SK-N-SH treated with all-trans-retinoic acid at 6 μM for 48 hours (cell line): ENCODE data around the gene LPAR3.

ENCODE experiments used
- ARNTL ChIP-seq: fragments of 450-650 bp; formaldehyde crosslinking; IDR thresholded peaks from 2 replicates; pipeline ENCODE4 v1.5.0; 2020; ENCODE audit warnings: low read depth, mild to moderate bottlenecking, moderate library complexity, borderline replicate concordance
- CSDC2 ChIP-seq: fragments of 250-450 bp; sonication (Bioruptor Pico); IDR thresholded peaks from 2 replicates; pipeline ENCODE4 v1.5.0; 2020; ENCODE audit warnings: mild to moderate bottlenecking, moderate library complexity
- GLIS3 ChIP-seq: fragments of 250-450 bp; sonication (Bioruptor Pico); IDR thresholded peaks from 2 replicates; pipeline ENCODE4 v1.5.0; 2020; ENCODE audit warnings: mild to moderate bottlenecking, moderate library complexity
- ISL1 ChIP-seq: fragments of 250-450 bp; sonication (Bioruptor Pico); IDR thresholded peaks from 2 replicates; pipeline ENCODE4 v2.1.2; 2022; ENCODE audit warnings: mild to moderate bottlenecking, moderate library complexity
- OSR1 ChIP-seq: fragments of 250-450 bp; sonication (Bioruptor Pico); IDR thresholded peaks from 2 replicates; pipeline ENCODE4 v1.8.0; 2022; ENCODE audit warnings: moderate library complexity, mild to moderate bottlenecking, inconsistent platforms
- TCF4 ChIP-seq: fragments of 250-450 bp; sonication (Bioruptor Pico); IDR thresholded peaks from 2 replicates; pipeline ENCODE4 v1.8.0; 2021; ENCODE audit warnings: mild to moderate bottlenecking, moderate library complexity, borderline replicate concordance
- ZFP3 ChIP-seq: fragments of 250-450 bp; sonication (Bioruptor Pico); IDR thresholded peaks from 2 replicates; pipeline ENCODE4 v1.5.0; 2020; ENCODE audit warnings: mild to moderate bottlenecking, moderate library complexity
- ZFP30 ChIP-seq: fragments of 450-650 bp; formaldehyde crosslinking; IDR thresholded peaks from 2 replicates; pipeline ENCODE4 v1.5.0; 2022; ENCODE audit warnings: mild to moderate bottlenecking, moderate library complexity
- ZNF565 ChIP-seq: fragments of 450-650 bp; formaldehyde crosslinking; conservative IDR thresholded peaks from 2 replicates; pipeline ENCODE4 v1.5.0; 2020; ENCODE audit warnings: low read depth, mild to moderate bottlenecking, moderate library complexity
- ZNF8 ChIP-seq: fragments of 450-650 bp; formaldehyde crosslinking; IDR thresholded peaks from 2 replicates; pipeline ENCODE4 v1.5.0; 2020; ENCODE audit warnings: mild to moderate bottlenecking, moderate library complexity
- TF ChIP-seq, protein P1 (sequence below): fragments of 250-450 bp; sonication (Bioruptor Pico); IDR thresholded peaks from 2 replicates; pipeline ENCODE4 v1.5.1; 2021; ENCODE audit warnings: mild to moderate bottlenecking, moderate library complexity
- TF ChIP-seq, protein P2 (sequence below): fragments of 250-450 bp; sonication (Bioruptor Pico); IDR thresholded peaks from 2 replicates; pipeline ENCODE4 v1.5.1; 2020; ENCODE audit warnings: low read depth, mild to moderate bottlenecking, moderate library complexity
- TF ChIP-seq, protein P3 (sequence below): fragments of 250-450 bp; sonication (Bioruptor Pico); IDR thresholded peaks from 2 replicates; pipeline ENCODE4 v1.5.0; 2020; ENCODE audit warnings: mild to moderate bottlenecking, moderate library complexity

DNA sequence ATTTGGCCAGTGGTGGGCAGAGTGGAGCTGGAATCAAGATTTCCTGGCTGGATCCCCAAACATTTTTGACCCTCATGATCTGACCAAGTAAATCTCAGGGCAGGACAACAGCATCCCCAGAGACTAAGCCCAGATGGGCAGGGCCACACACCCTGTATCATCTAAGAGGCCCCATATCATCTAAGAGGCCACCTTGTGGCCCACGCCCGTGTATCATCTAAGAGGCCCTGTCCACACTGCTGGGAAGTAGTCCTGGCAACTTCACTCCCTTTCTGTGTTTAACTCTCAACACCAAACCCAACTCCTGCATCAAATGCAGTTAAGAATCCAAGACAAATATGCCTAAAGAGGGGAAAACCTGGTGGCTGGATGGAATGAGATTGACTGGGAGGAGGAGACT, 121.1 kb downstream of the LPAR3 start:
- TF ChIP-seq ZNF565 (CRISPR knock-in tag) (no peak), ISL1 (CRISPR knock-in tag) (no peak), ZFP30 (CRISPR knock-in tag) (no peak), ZFP3 (CRISPR knock-in tag) (no peak), GLIS3 (CRISPR knock-in tag) (no peak), ZNF8 (CRISPR knock-in tag) (no peak), ARNTL (CRISPR knock-in tag) (no peak), CSDC2 (CRISPR knock-in tag) (no peak), OSR1 (CRISPR knock-in tag) (no peak), TCF4 (CRISPR knock-in tag) (no peak)
- TF ChIP-seq, protein P1, sequence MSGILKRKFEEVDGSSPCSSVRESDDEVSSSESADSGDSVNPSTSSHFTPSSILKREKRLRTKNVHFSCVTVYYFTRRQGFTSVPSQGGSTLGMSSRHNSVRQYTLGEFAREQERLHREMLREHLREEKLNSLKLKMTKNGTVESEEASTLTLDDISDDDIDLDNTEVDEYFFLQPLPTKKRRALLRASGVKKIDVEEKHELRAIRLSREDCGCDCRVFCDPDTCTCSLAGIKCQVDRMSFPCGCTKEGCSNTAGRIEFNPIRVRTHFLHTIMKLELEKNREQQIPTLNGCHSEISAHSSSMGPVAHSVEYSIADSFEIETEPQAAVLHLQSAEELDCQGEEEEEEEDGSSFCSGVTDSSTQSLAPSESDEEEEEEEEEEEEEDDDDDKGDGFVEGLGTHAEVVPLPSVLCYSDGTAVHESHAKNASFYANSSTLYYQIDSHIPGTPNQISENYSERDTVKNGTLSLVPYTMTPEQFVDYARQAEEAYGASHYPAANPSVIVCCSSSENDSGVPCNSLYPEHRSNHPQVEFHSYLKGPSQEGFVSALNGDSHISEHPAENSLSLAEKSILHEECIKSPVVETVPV (CRISPR knock-in tag): no peak
- TF ChIP-seq, protein P2, sequence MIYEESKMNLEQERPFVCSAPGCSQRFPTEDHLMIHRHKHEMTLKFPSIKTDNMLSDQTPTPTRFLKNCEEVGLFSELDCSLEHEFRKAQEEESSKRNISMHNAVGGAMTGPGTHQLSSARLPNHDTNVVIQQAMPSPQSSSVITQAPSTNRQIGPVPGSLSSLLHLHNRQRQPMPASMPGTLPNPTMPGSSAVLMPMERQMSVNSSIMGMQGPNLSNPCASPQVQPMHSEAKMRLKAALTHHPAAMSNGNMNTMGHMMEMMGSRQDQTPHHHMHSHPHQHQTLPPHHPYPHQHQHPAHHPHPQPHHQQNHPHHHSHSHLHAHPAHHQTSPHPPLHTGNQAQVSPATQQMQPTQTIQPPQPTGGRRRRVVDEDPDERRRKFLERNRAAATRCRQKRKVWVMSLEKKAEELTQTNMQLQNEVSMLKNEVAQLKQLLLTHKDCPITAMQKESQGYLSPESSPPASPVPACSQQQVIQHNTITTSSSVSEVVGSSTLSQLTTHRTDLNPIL: no peak
- TF ChIP-seq, protein P3, sequence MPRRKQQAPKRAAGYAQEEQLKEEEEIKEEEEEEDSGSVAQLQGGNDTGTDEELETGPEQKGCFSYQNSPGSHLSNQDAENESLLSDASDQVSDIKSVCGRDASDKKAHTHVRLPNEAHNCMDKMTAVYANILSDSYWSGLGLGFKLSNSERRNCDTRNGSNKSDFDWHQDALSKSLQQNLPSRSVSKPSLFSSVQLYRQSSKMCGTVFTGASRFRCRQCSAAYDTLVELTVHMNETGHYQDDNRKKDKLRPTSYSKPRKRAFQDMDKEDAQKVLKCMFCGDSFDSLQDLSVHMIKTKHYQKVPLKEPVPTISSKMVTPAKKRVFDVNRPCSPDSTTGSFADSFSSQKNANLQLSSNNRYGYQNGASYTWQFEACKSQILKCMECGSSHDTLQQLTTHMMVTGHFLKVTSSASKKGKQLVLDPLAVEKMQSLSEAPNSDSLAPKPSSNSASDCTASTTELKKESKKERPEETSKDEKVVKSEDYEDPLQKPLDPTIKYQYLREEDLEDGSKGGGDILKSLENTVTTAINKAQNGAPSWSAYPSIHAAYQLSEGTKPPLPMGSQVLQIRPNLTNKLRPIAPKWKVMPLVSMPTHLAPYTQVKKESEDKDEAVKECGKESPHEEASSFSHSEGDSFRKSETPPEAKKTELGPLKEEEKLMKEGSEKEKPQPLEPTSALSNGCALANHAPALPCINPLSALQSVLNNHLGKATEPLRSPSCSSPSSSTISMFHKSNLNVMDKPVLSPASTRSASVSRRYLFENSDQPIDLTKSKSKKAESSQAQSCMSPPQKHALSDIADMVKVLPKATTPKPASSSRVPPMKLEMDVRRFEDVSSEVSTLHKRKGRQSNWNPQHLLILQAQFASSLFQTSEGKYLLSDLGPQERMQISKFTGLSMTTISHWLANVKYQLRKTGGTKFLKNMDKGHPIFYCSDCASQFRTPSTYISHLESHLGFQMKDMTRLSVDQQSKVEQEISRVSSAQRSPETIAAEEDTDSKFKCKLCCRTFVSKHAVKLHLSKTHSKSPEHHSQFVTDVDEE (CRISPR knock-in tag): no peak
